Esophagus squamous epithelium (tissue), 4 donors: ENCODE measurements around the gene NT5C3A.
"Not testable (repeated sequence)": the region's sequence is repeated elsewhere in the genome, so short reads cannot be mapped to it uniquely, and the experiment has no call there.

Source experiments
- CTCF ChIP-seq, 6 experiments: fragments of 450-650 bp in 4 of 6; fragments of 200-600 bp in 2 of 6; sonication (generic) in 2 of 6; IDR thresholded peaks; one replicate each; pipeline ENCODE4 v1.5.1; 2016 to 2019; ENCODE audit warnings: antibody characterized with exemption in 6 of 6, mild to moderate bottlenecking in 4 of 6, moderate library complexity in 4 of 6
- POLR2A ChIP-seq, 4 donors: fragments of 450-650 bp; IDR thresholded peaks; one replicate each; pipeline ENCODE4 v1.6.1; 2017; ENCODE audit warnings: antibody characterized with exemption in 4 of 4, mild to moderate bottlenecking in 4 of 4, moderate library complexity in 3 of 4

GRCh38 chr7:32991975-32992700, 70.4 kb downstream of the NT5C3A start:
- TF ChIP-seq CTCF, POLR2A (IDR thresholded peaks at IDR 0.05): not testable (repeated sequence)
